IMR-90 (cell line): ENCODE measurements around the gene PDE4B. TPM values are rescaled to one million over a fixed set of nuclear protein-coding genes. Genes with fewer than 3 reads are reported as not detected.
A peak's percentile ranks its signal among the peaks of the same experiment; 100 is the strongest.

Source experiments
- ATAC-seq: fragments of 200-7000 bp; cut with Tn5 transposase; 2 replicates; pipeline ENCODE4 v1.9.1; 2020; ENCODE audit warnings: low read depth, mild to moderate bottlenecking, moderate library complexity
- BruUV-seq: library from RNA; stranded (reverse); fragments of 400-500 nt; replicated peaks from 2 replicates; lab custom pipeline; 2021; lab: Mats Ljungman, UMichigan
- CTCF ChIA-PET: fragments of 300-600 bp; formaldehyde crosslinking; extraction: SDS; loops from one replicate; lab custom pipeline; 2021; ENCODE audit warnings: antibody characterized with exemption; lab: Yijun Ruan, JAX
- POLR2A ChIA-PET: fragments of 300-600 bp; sonication (Branson Sonifier 250); formaldehyde crosslinking; loops from one replicate; lab custom pipeline; 2022; ENCODE audit warnings: antibody characterized with exemption; ENCODE audit not compliant: unreplicated experiment; lab: Charles Lee
- DNase-seq: peaks from one replicate; pipeline ENCODE4 v3.0.0; 2013
- H2AFZ ChIP-seq: replicated peaks from 2 replicates; pipeline ENCODE3; 2013; ENCODE audit warnings: low read length, mild to moderate bottlenecking; ENCODE audit not compliant: poor library complexity
- H2AK5ac ChIP-seq: 2 replicates; pipeline ENCODE4 v1.6.1; 2013; ENCODE audit warnings: low read depth, low read length, inconsistent platforms
- H2AK9ac ChIP-seq: replicated peaks from 2 replicates; pipeline ENCODE3; 2013; ENCODE audit warnings: mild to moderate bottlenecking, low read depth, low read length, moderate library complexity; ENCODE audit not compliant: poor library complexity
- H2BK120ac ChIP-seq: 2 replicates; pipeline ENCODE4 v1.6.1; 2013; ENCODE audit warnings: low read depth, low read length, inconsistent platforms
- H2BK15ac ChIP-seq: 3 replicates; pipeline ENCODE4 v1.6.1; 2013; ENCODE audit warnings: low read depth, low read length, inconsistent platforms
- H2BK20ac ChIP-seq: 2 replicates; pipeline ENCODE4 v1.6.1; 2013; ENCODE audit warnings: low read depth, mild to moderate bottlenecking, inconsistent platforms, low read length, moderate library complexity
- H2BK5ac ChIP-seq: 2 replicates; pipeline ENCODE4 v1.6.1; 2013; ENCODE audit warnings: mild to moderate bottlenecking, low read depth, low read length, inconsistent platforms; ENCODE audit not compliant: poor library complexity, severe bottlenecking
- H3K14ac ChIP-seq: replicated peaks from 2 replicates; pipeline ENCODE4 v1.6.1; 2013; ENCODE audit warnings: low read depth, low read length, inconsistent platforms
- H3K18ac ChIP-seq: 2 replicates; pipeline ENCODE4 v1.6.1; 2013; ENCODE audit warnings: low read depth, low read length, control low read depth
- H3K23ac ChIP-seq: 2 replicates; pipeline ENCODE4 v1.6.1; 2013; ENCODE audit warnings: low read depth, low read length, inconsistent platforms
- H3K27ac ChIP-seq: 2 replicates; pipeline ENCODE4 v1.5.1; 2013; ENCODE audit warnings: mild to moderate bottlenecking, control low read depth, low read length; ENCODE audit not compliant: insufficient read depth
- H3K27me3 ChIP-seq: 2 replicates; pipeline ENCODE4 v1.6.1; 2013; ENCODE audit warnings: low read length; ENCODE audit not compliant: control insufficient read depth, insufficient read depth
- H3K36me3 ChIP-seq: 2 replicates; pipeline ENCODE4 v1.6.1; 2013; ENCODE audit warnings: low read length, mixed read lengths; ENCODE audit not compliant: control insufficient read depth, insufficient read depth
- H3K4ac ChIP-seq: 2 replicates; pipeline ENCODE4 v1.6.1; 2013; ENCODE audit warnings: low read depth, low read length, inconsistent platforms
- H3K4me1 ChIP-seq: 2 replicates; pipeline ENCODE4 v1.6.1; 2013; ENCODE audit warnings: low read length, mixed read lengths; ENCODE audit not compliant: control insufficient read depth, insufficient read depth
- H3K4me2 ChIP-seq: 2 replicates; pipeline ENCODE4 v1.6.1; 2013; ENCODE audit warnings: low read depth, mild to moderate bottlenecking, control low read depth, low read length, moderate library complexity
- H3K4me3 ChIP-seq: 2 replicates; pipeline ENCODE4 v1.5.1; 2013; ENCODE audit warnings: low read depth, mild to moderate bottlenecking, control low read depth, low read length, moderate library complexity; ENCODE audit not compliant: insufficient read depth
- H3K56ac ChIP-seq: 2 replicates; pipeline ENCODE4 v1.6.1; 2013; ENCODE audit warnings: low read length, inconsistent platforms; ENCODE audit not compliant: insufficient read depth; ENCODE audit errors: extremely low read depth
- H3K79me1 ChIP-seq, 2 experiments: 2 replicates each; pipeline ENCODE4 v1.6.1; 2013; ENCODE audit warnings: low read length in 2 of 2, inconsistent platforms in 1 of 2, low read depth in 1 of 2
- H3K9ac ChIP-seq: 2 replicates; pipeline ENCODE4 v1.6.1; 2013; ENCODE audit warnings: low read depth, low read length, control low read depth
- H3K9me1 ChIP-seq: 2 replicates; pipeline ENCODE4 v1.6.1; 2013; ENCODE audit warnings: low read length, inconsistent platforms; ENCODE audit not compliant: insufficient read depth
- H3K9me3 ChIP-seq: 2 replicates; pipeline ENCODE4 v1.6.1; 2013; ENCODE audit warnings: low read length; ENCODE audit not compliant: control insufficient read depth, insufficient read depth
- H4K20me1 ChIP-seq: 2 replicates; pipeline ENCODE4 v1.6.1; 2013; ENCODE audit warnings: low read length, inconsistent platforms; ENCODE audit not compliant: insufficient read depth
- H4K5ac ChIP-seq: 2 replicates; pipeline ENCODE4 v1.6.1; 2013; ENCODE audit warnings: mild to moderate bottlenecking, low read depth, low read length, control low read depth
- H4K8ac ChIP-seq, 2 experiments: 2 replicates each; pipeline ENCODE4 v1.6.1; 2013; ENCODE audit warnings: low read depth in 2 of 2, low read length in 2 of 2, control low read depth in 1 of 2, inconsistent platforms in 1 of 2
- H4K91ac ChIP-seq: 2 replicates; pipeline ENCODE4 v1.6.1; 2013; ENCODE audit warnings: low read depth, low read length, inconsistent platforms; ENCODE audit not compliant: insufficient read depth
- CEBPB ChIP-seq: IDR thresholded peaks from 2 replicates; pipeline ENCODE4 v1.6.1; 2012; ENCODE audit warnings: low read depth, low read length, improper control_type of control experiment
- SMC3 ChIP-seq: fragments of 150-350 bp; IDR thresholded peaks from 2 replicates; pipeline ENCODE4 v1.6.1; 2016; ENCODE audit warnings: low read depth, mild to moderate bottlenecking, antibody characterized with exemption, low read length, moderate library complexity
- WGBS, 2 experiments: methylation state at CpG; one replicate each; pipeline versions ENCODE4 v1.1.5 to v1.1.7; 2013; ENCODE audit warnings: missing lambda C conversion rate in 2 of 2; ENCODE audit not compliant: insufficient read length in 1 of 2; ENCODE audit errors: extremely low coverage in 2 of 2; 5-methylcytosine and 5-hydroxymethylcytosine counted together
- dilution Hi-C: fragments of 300-500 bp; cut with HindIII; formaldehyde crosslinking; loops from one replicate; pipeline ENCODE4 v1.14.3; 2018; ENCODE audit warnings: low sequenced_read_pairs; ENCODE audit not compliant: unreplicated experiment
- in situ Hi-C: fragments of 300-500 bp; cut with MboI; formaldehyde crosslinking; loops from 3 replicates; pipeline ENCODE4 v1.14.3; 2019; ENCODE audit warnings: low sequenced_read_pairs, inconsistent platforms, mixed read lengths
- intact Hi-C: fragments of 100-400 bp; cut with micrococcal nuclease; formaldehyde crosslinking; loops from 2 replicates; pipeline ENCODE4 v1.10.0; 2022
- polyA plus RNA-seq, 3 experiments: library from polyadenylated mRNA; depleted of rRNA; stranded (reverse); fragments of >200 nt; gene quantifications; 2 replicates each; pipeline ENCODE4 v1.2.3, GENCODE V29; 2012; ENCODE audit warnings: low replicate concordance in 1 of 3
- total RNA-seq: library from RNA; depleted of rRNA; stranded (reverse); fragments of >200 nt; gene quantifications from 2 replicates; pipeline ENCODE4 v1.2.3, GENCODE V29; 2012

PDE4B gene
- total and polyA plus RNA-seq, 2 of the 4 experiments (the other 2 are of a cell fraction): 5.8 to 21.3 TPM

- peak overlapping the region; percentile 81 for H3K27ac ChIP-seq
- POLR2A ChIA-PET: no interaction called here
- H3K23ac ChIP-seq: peak overlapping the region; percentile 67
- H2AFZ ChIP-seq: peak overlapping the region; percentile 2
- H3K9me1 ChIP-seq: peaks cover 5% of the 10 kb centered on the region
- H2BK15ac ChIP-seq: peak overlapping the region; percentile 95; the same call in 2 of the 3 replicates
- peak overlapping the region; percentile 100 for H2BK20ac ChIP-seq
- H3K14ac ChIP-seq: peak overlapping the region; percentile 77
- H4K20me1 ChIP-seq: no peaks in the 10 kb centered on the region
- no peaks in the 10 kb centered on the region for H3K9me3 ChIP-seq
- TF ChIP-seq SMC3 (no peak), CEBPB (peak; percentile 77)
- intact Hi-C loops: no loop called here
- no TSS peak for BruUV-seq
- H3K4me3 ChIP-seq: no peak overlapping the region
- H2AK5ac ChIP-seq: peak overlapping the region; percentile 46
- H2BK5ac ChIP-seq: peak overlapping the region; percentile 99
- H3K4me1 ChIP-seq: peaks cover 32% of the 10 kb centered on the region
- peak overlapping the region; percentile 96 for H4K91ac ChIP-seq
- peak overlapping the region; percentile 78 for H3K56ac ChIP-seq
- H3K79me1 ChIP-seq: 0 out of 4 replicates have a peak, but pooled peaks cover 0 to 3% of the 10 kb centered on the region in 2 experiments
- H3K27me3 ChIP-seq: no peaks in the 10 kb centered on the region
- CTCF ChIA-PET: no interaction called here
- peak overlapping the region; percentile 69 for H3K4ac ChIP-seq
- no peaks in the 10 kb centered on the region for H3K36me3 ChIP-seq
- dilution Hi-C loops: no loop called here
- peak overlapping the region; percentile 95 for H2BK120ac ChIP-seq
- no peak overlapping the region for H2AK9ac ChIP-seq
- no CpG with 5 or more reads among the region's 5 CpGs for WGBS, 2 experiments
- peak overlapping the region; percentile 26; the same call in 1 of the 2 replicates for H3K9ac ChIP-seq
- H3K4me2 ChIP-seq: no peak overlapping the region
- no peak for ATAC-seq
- peak overlapping the region; percentile 90 for H3K18ac ChIP-seq
- in situ Hi-C loops: loop anchor here (5.0 to 25.0 kb wide), 2 partner anchors 62 to 467 kb away; no protein-coding TSS in a partner anchor
- peak overlapping the region; percentile 86 for H4K5ac ChIP-seq
- DNase-seq: peak; percentile 71
- H4K8ac ChIP-seq: peak overlapping the region; percentile 31 to 82
Observed at GRCh38 chr1:66270119-66270812, 477.6 kb downstream of the PDE4B start.
